MCF 10A (cell line): ENCODE results near the gene COPS6. TPM values are rescaled to one million over a fixed set of nuclear protein-coding genes. Genes with fewer than 3 reads are reported as not detected.

ENCODE experiments used
- BruUV-seq: library from RNA; stranded (reverse); fragments of 400-500 nt; replicated peaks from 2 replicates; lab custom pipeline; 2021; lab: Mats Ljungman, UMichigan
- CTCF ChIA-PET: fragments of 300-600 bp; sonication (Branson Sonifier 250); formaldehyde crosslinking; extraction: SDS; loops from one replicate; lab custom pipeline; 2021; ENCODE audit warnings: antibody characterized with exemption, inconsistent platforms; lab: Yijun Ruan, JAX
- POLR2A ChIA-PET: fragments of 300-600, 350-650 bp; sonication (Branson Sonifier 250); formaldehyde crosslinking; extraction: SDS; loops from one replicate; lab custom pipeline; 2020; ENCODE audit warnings: antibody characterized with exemption, inconsistent platforms; lab: Yijun Ruan, JAX
- DNase-seq: peaks from one replicate; pipeline ENCODE4 v3.0.0-alpha.2; 2018; ENCODE audit not compliant: unreplicated experiment
- H3K27ac Mint-ChIP-seq: one replicate; pipeline ENCODE4 v1.8.0; 2022; ENCODE audit warnings: mild to moderate bottlenecking, low read depth, mixed read lengths; ENCODE audit not compliant: unreplicated experiment
- H3K27me3 Mint-ChIP-seq: one replicate; pipeline ENCODE4 v1.8.0; 2022; ENCODE audit warnings: mixed read lengths; ENCODE audit not compliant: insufficient read depth, unreplicated experiment
- H3K36me3 Mint-ChIP-seq: one replicate; pipeline ENCODE4 v1.8.0; 2022; ENCODE audit warnings: mild to moderate bottlenecking, moderate library complexity, mixed read lengths; ENCODE audit not compliant: insufficient read depth, unreplicated experiment
- H3K4me1 Mint-ChIP-seq: one replicate; pipeline ENCODE4 v1.8.0; 2022; ENCODE audit warnings: mixed read lengths; ENCODE audit not compliant: insufficient read depth, unreplicated experiment
- H3K4me3 Mint-ChIP-seq: one replicate; pipeline ENCODE4 v1.8.0; 2022; ENCODE audit warnings: mild to moderate bottlenecking, moderate library complexity, mixed read lengths; ENCODE audit not compliant: unreplicated experiment
- H3K9me3 Mint-ChIP-seq: one replicate; pipeline ENCODE4 v1.8.0; 2022; ENCODE audit warnings: mixed read lengths; ENCODE audit not compliant: unreplicated experiment
- CTCF ChIP-seq: fragments of 200-600 bp; IDR thresholded peaks from one replicate; pipeline ENCODE4 v1.8.0; 2022; ENCODE audit warnings: antibody characterized with exemption, mild to moderate bottlenecking; ENCODE audit not compliant: unreplicated experiment
- intact Hi-C: fragments of 100-400 bp; cut with micrococcal nuclease; formaldehyde crosslinking; loops from 2 replicates; pipeline ENCODE4 v1.14.1; 2022
- total RNA-seq: library from RNA; stranded (reverse); gene quantifications from 2 replicates; pipeline ENCODE4 v1.2.3, GENCODE V29; 2022

The COPS6 gene
- total RNA-seq, 1 experiment from 2014 or later = 103 TPM

GRCh38 chr7:100101016-100101862 lies 12.5 kb downstream of the COPS6 start, which contains the start of the genes AP4M1 and MCM7:
Gene AP4M1 (plus strand): TSS chr7:100101643. CDS start chr7:100101715, 72 bp downstream.
Gene MCM7 (minus strand): TSS chr7:100101397. CDS start chr7:100101294, 103 bp downstream.
- Mint-ChIP-seq H3K27me3 (no peaks in the 10 kb centered on the region), H3K4me3 (peak within 1 kb of the TSS; percentile 98), H3K9me3 (no peaks in the 10 kb centered on the region), H3K4me1 (peaks cover 32% of the 10 kb centered on the region), H3K27ac (peak within 1 kb of the TSS; percentile 99), H3K36me3 (peaks cover 75% of the 10 kb centered on the region)
- peak; percentile 99 for DNase-seq
- intact Hi-C loops = loop anchor here (1.0 to 2.0 kb wide), 2 partner anchors 18 to 20 kb away; partner anchors contain the start of genes CNPY4, TAF6 and ZNF3
- POLR2A ChIA-PET = interaction anchor here (0.5 to 5.8 kb wide), 28 partner anchors 12 to 1526 kb away, joined by 3 to 92 read pairs (median 6); partner anchors contain the start of genes CNPY4, COPS6, LAMTOR4 and MBLAC1
- CTCF ChIA-PET = interaction anchor here (0.5 to 3.0 kb wide), 6 partner anchors 16 to 958 kb away, joined by 3 to 16 read pairs (median 3); no protein-coding TSS in a partner anchor
- BruUV-seq = no TSS peak
- TF ChIP-seq CTCF = no peak

GRCh38 chr7:100102950-100103840 lies 14.4 kb downstream of the COPS6 start:
- TSS peak; percentile 32 for BruUV-seq
- TF ChIP-seq CTCF = no peak
- H3K9me3 Mint-ChIP-seq = no peaks in the 10 kb centered on the region
- H3K36me3 Mint-ChIP-seq = peaks cover 67% of the 10 kb centered on the region
- CTCF ChIA-PET = interaction anchor here (0.7 to 3.0 kb wide), 3 partner anchors 27 to 115 kb away, joined by 3 to 16 read pairs (median 4); no protein-coding TSS in a partner anchor
- intact Hi-C loops = no loop called here
- no peak for DNase-seq
- H3K27me3 Mint-ChIP-seq = no peaks in the 10 kb centered on the region
- peak overlapping the region; percentile 39 for H3K27ac Mint-ChIP-seq
- H3K4me1 Mint-ChIP-seq = peaks cover 22% of the 10 kb centered on the region
- POLR2A ChIA-PET = interaction anchor here (3.4 to 5.8 kb wide), 3 partner anchors 11 to 21 kb away, joined by 45 to 92 read pairs (median 47); partner anchors contain the start of genes COPS6 and MBLAC1
- peak overlapping the region; percentile 98 for H3K4me3 Mint-ChIP-seq

- no peaks in the 10 kb centered on the region for H3K27me3 Mint-ChIP-seq
- BruUV-seq = no TSS peak
- H3K36me3 Mint-ChIP-seq = peaks cover 51% of the 10 kb centered on the region
- H3K4me1 Mint-ChIP-seq = peaks cover 4% of the 10 kb centered on the region
- no peak overlapping the region for H3K27ac Mint-ChIP-seq
- H3K9me3 Mint-ChIP-seq = no peaks in the 10 kb centered on the region
- intact Hi-C loops = no loop called here
- DNase-seq = no peak
- TF ChIP-seq CTCF = no peak
- H3K4me3 Mint-ChIP-seq = no peak overlapping the region
- POLR2A ChIA-PET = interaction anchor here (0.8 to 5.8 kb wide), 3 partner anchors 9 to 21 kb away, joined by 3 to 45 read pairs (median 3); partner anchors contain the start of genes COPS6 and MBLAC1
- CTCF ChIA-PET = interaction anchor here (0.7 to 1.0 kb wide), 2 partner anchors 21 to 980 kb away, joined by 3 to 4 read pairs; partner anchors contain the start of genes MBLAC1 and TRIM56
Observed at GRCh38 chr7:100105534-100105933, 16.8 kb downstream of the COPS6 start.
